ENCODE data around the gene CEP85L. TPM values are rescaled to one million over a fixed set of nuclear protein-coding genes. Genes with fewer than 3 reads are reported as not detected.
A peak's percentile ranks its signal among the peaks of the same experiment; 100 is the strongest.

CEP85L gene
- total and polyA plus RNA-seq, 2 of the 13 experiments (the other 11 are each of a cell fraction or from before 2014, with no cell fraction given): 0.44 to 1.7 TPM

DNA sequence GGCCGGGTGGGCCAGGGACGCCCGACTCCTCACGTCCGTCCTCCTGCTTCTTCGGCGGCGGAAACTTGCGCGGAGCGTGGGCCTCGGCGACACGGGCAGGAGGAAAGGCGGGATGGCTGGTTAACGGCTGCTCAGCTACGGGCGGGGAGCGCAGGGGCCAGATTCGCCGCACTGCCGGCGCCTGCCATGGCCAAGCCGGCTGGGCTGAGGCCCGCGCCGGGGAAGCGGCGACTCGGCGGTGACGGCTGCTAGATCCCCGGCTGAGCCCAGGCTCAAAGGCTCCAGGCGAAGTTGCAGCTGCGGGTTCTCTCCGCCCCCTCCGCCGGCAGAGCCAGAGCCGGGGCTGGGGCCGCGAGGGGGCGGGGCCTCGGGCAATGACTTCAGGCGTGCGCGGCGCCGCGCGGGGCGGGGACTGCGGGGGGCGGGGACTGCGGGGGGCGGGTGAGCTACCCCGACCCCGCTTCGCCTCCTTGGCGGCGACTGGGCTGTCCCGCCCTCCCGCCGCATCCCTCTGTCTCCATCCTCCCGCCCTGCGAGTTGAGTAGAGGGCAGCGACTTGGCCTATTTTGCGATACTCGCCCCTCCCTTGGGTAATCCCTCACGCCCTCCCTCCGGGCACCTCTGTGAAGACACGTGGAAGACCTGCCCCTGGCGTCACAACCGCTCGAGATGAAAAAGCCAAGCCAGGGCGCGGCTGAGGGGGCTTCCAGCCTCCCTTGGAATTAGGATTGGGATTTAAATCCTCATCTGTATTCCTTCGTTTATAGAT, at the start of gene CEP85L (continued):
- TF ChIP-seq KIAA2018 (CRISPR knock-in tag; IDR thresholded peaks at IDR 0.05; ENCODE audit: borderline replicate concordance) (no peak), ZBTB14 (CRISPR knock-in tag; IDR thresholded peaks at IDR 0.05) (peak; percentile 38; the same call in 1 of the 2 replicates), THAP7 (CRISPR knock-in tag; IDR thresholded peaks at IDR 0.05) (peak; percentile 92; the same call in 1 of the 2 replicates), MXD4 (CRISPR knock-in tag; IDR thresholded peaks at IDR 0.05) (no peak), ZNF747 (CRISPR knock-in tag; IDR thresholded peaks at IDR 0.05; ENCODE audit: borderline replicate concordance) (no peak; the same call in 1 of the 2 replicates), NFYC (CRISPR knock-in tag; IDR thresholded peaks at IDR 0.05) (no peak), TFDP1 (CRISPR knock-in tag; IDR thresholded peaks at IDR 0.05; ENCODE audit: borderline replicate concordance) (peak; percentile 26; the same call in 1 of the 2 replicates), MED8 (CRISPR knock-in tag; IDR thresholded peaks at IDR 0.05; ENCODE audit: insufficient replicate concordance) (no peak), ZNF703 (CRISPR knock-in tag; IDR thresholded peaks at IDR 0.05; ENCODE audit: borderline replicate concordance) (no peak; the same call in 1 of the 2 replicates)
- TF ChIP-seq, protein P1, sequence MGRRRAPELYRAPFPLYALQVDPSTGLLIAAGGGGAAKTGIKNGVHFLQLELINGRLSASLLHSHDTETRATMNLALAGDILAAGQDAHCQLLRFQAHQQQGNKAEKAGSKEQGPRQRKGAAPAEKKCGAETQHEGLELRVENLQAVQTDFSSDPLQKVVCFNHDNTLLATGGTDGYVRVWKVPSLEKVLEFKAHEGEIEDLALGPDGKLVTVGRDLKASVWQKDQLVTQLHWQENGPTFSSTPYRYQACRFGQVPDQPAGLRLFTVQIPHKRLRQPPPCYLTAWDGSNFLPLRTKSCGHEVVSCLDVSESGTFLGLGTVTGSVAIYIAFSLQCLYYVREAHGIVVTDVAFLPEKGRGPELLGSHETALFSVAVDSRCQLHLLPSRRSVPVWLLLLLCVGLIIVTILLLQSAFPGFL (CRISPR knock-in tag; IDR thresholded peaks at IDR 0.05): no peak
- TF ChIP-seq, protein P2, sequence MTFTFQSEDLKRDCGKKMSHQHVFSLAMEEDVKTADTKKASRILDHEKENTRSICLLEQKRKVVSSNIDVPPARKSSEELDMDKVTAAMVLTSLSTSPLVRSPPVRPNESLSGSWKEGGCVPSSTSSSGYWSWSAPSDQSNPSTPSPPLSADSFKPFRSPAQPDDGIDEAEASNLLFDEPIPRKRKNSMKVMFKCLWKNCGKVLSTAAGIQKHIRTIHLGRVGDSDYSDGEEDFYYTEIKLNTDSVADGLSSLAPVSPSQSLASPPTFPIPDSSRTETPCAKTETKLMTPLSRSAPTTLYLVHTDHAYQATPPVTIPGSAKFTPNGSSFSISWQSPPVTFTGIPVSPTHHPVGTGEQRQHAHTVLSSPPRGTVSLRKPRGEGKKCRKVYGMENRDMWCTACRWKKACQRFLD (CRISPR knock-in tag; IDR thresholded peaks at IDR 0.05; ENCODE audit: borderline replicate concordance): peak; percentile 73; the same call in 1 of the 2 replicates

Measured in HepG2 (cell line).